Measurements from ENCODE around the gene RBM20. TPM values are rescaled to one million over a fixed set of nuclear protein-coding genes. Genes with fewer than 3 reads are reported as not detected.

RBM20 gene
- polyA plus RNA-seq, 2 of the 4 experiments (the other 2 are of a cell fraction), result 1.5 to 1.8 TPM

DNA sequence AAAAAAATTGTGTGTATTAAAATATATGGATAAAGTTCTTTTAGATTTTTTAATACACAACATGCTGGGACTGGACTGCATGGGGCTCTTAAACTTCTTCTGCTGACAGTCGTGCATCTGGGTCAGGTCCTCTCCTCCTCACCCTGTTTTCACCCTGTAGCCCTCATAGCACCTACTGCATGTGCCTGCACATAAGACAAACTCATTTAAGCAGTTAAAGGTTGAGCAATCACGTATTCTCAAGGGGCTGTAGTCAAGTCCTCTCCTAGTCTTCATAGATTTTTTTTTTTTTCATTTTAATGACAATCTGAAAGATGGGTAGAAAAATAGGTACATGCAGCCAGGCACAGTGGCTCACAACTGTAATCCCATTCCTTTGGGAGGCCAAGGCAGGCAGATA is 204.0 kb downstream of the RBM20 start:
- H3K4me3 ChIP-seq, result no peak overlapping the region
- WGBS (ENCODE audit: missing lambda C conversion rate), result 57% methylated on average over 2 of the region's 2 CpGs
- DNase-seq (ENCODE audit: low read depth in 1 of 2, low spot score in 1 of 2) (no peak), ATAC-seq (no peak), FAIRE-seq (no peak)
- ChIA-PET POLR2A (interaction anchor here (0.6 kb wide), 1 partner anchor 13 kb away, joined by 3 read pairs; no protein-coding TSS in a partner anchor), CTCF (no interaction called here)
- peaks cover 26% of the 10 kb centered on the region for H3K4me1 ChIP-seq
- no peak overlapping the region for H3K27ac ChIP-seq
- H3K9me3 ChIP-seq, result no peaks in the 10 kb centered on the region
- TF ChIP-seq POLR2AphosphoS2 (conservative IDR thresholded peaks at IDR 0.05; ENCODE audit: low read length), result no peak
- no peak for TF ChIP-seq EP300 (IDR thresholded peaks at IDR 0.05)
- TF ChIP-seq CTCF (IDR thresholded peaks at IDR 0.05), result no peak
- no peak for TF ChIP-seq NPAS2 (CRISPR knock-in tag; IDR thresholded peaks at IDR 0.05; ENCODE audit: borderline replicate concordance)
- TF ChIP-seq TP53 (CRISPR knock-in tag; IDR thresholded peaks at IDR 0.05), result no peak
- no peak for TF ChIP-seq TFCP2L1 (CRISPR knock-in tag; IDR thresholded peaks at IDR 0.05)
- TF ChIP-seq SREBF2 (IDR thresholded peaks at IDR 0.05), result no peak
- no peak for TF ChIP-seq MAZ (IDR thresholded peaks at IDR 0.05; ENCODE audit: borderline replicate concordance, low read depth, low read length)
- no peak for TF ChIP-seq EHF (CRISPR knock-in tag; IDR thresholded peaks at IDR 0.05)
- no peak for TF ChIP-seq RCOR1 (IDR thresholded peaks at IDR 0.05; ENCODE audit: low read depth, low read length)
- no peak for TF ChIP-seq HDAC2 (IDR thresholded peaks at IDR 0.05)
- no peak for TF ChIP-seq CEBPB (IDR thresholded peaks at IDR 0.05)
- TF ChIP-seq KDM5A (IDR thresholded peaks at IDR 0.05), result no peak
- no peak overlapping the region for H3K4me2 ChIP-seq

DNA sequence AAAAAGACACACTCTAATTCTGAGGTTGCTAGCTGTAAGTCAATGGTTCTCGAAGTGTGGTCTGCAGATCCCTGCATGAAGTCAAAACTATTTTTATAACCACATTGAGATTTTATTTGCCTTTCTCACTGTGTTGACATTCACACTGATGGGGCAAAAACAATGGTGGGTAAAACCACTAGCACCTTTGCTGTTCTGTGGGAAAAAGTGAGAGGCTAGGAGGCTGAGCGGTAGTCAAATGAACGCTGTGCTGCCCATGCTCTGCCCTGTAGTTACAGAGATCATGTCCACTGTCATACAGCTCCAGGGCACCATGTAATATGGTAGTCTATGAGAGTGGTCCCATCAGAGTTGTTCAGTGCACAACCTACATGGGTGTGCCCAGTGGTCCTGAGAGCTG is 206.0 kb downstream of the RBM20 start:
- ChIA-PET CTCF (interaction anchor here (0.8 kb wide), 1 partner anchor 104 kb away, joined by 3 read pairs; no protein-coding TSS in a partner anchor), POLR2A (no interaction called here)
- no peak for ATAC-seq
- TF ChIP-seq ZFP36 (IDR thresholded peaks at IDR 0.05; ENCODE audit: borderline replicate concordance, partially characterized antibody) (no peak), NFE2L2 (conservative IDR thresholded peaks at IDR 0.05; ENCODE audit: low read length) (no peak), RARB (CRISPR knock-in tag; IDR thresholded peaks at IDR 0.05) (no peak), RAD21 (conservative IDR thresholded peaks at IDR 0.05 in 1 of 2, IDR thresholded peaks at IDR 0.05 in 1 of 2) (no peak), JUNB (IDR thresholded peaks at IDR 0.05) (no peak), KDM1A (IDR thresholded peaks at IDR 0.05; ENCODE audit: low read depth) (no peak), HES2 (IDR thresholded peaks at IDR 0.05) (no peak), EP300 (IDR thresholded peaks at IDR 0.05) (no peak), POLR2AphosphoS2 (conservative IDR thresholded peaks at IDR 0.05; ENCODE audit: low read length) (no peak), HOXB5 (CRISPR knock-in tag; IDR thresholded peaks at IDR 0.05) (no peak), HOXA7 (CRISPR knock-in tag; IDR thresholded peaks at IDR 0.05) (no peak), MAX (IDR thresholded peaks at IDR 0.05) (no peak), GATA3 (IDR thresholded peaks at IDR 0.05; ENCODE audit: borderline replicate concordance) (no peak), ZNF302 (CRISPR knock-in tag; IDR thresholded peaks at IDR 0.05) (no peak)
- TF ChIP-seq, protein P1, sequence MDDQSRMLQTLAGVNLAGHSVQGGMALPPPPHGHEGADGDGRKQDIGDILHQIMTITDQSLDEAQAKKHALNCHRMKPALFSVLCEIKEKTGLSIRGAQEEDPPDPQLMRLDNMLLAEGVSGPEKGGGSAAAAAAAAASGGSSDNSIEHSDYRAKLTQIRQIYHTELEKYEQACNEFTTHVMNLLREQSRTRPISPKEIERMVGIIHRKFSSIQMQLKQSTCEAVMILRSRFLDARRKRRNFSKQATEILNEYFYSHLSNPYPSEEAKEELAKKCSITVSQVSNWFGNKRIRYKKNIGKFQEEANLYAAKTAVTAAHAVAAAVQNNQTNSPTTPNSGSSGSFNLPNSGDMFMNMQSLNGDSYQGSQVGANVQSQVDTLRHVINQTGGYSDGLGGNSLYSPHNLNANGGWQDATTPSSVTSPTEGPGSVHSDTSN (IDR thresholded peaks at IDR 0.05), result no peak
- TF ChIP-seq, protein P2, sequence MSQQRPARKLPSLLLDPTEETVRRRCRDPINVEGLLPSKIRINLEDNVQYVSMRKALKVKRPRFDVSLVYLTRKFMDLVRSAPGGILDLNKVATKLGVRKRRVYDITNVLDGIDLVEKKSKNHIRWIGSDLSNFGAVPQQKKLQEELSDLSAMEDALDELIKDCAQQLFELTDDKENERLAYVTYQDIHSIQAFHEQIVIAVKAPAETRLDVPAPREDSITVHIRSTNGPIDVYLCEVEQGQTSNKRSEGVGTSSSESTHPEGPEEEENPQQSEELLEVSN (IDR thresholded peaks at IDR 0.05; ENCODE audit: borderline replicate concordance, low read depth), result no peak
- TF ChIP-seq, protein P3, sequence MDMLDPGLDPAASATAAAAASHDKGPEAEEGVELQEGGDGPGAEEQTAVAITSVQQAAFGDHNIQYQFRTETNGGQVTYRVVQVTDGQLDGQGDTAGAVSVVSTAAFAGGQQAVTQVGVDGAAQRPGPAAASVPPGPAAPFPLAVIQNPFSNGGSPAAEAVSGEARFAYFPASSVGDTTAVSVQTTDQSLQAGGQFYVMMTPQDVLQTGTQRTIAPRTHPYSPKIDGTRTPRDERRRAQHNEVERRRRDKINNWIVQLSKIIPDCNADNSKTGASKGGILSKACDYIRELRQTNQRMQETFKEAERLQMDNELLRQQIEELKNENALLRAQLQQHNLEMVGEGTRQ (IDR thresholded peaks at IDR 0.05), result no peak
- FAIRE-seq, result no peak
- Histone ChIP-seq H3K4me1 (peaks cover 27% of the 10 kb centered on the region), H3K9me3 (no peaks in the 10 kb centered on the region), H3K27ac (no peak overlapping the region), H3K4me2 (no peak overlapping the region), H3K4me3 (no peak overlapping the region)
- DNase-seq (ENCODE audit: low read depth in 1 of 2, low spot score in 1 of 2), result no peak
- WGBS (ENCODE audit: missing lambda C conversion rate), result 86% methylated on average over 3 of the region's 3 CpGs

All from A549 (cell line).